Hypothalamus (tissue), 51 donors: ENCODE measurements around the gene OR2C1.

Source experiments
- DNase-seq, 51 donors: peaks; one replicate each; lab custom pipeline; 2025; lab: John Stamatoyannopoulos, UW

OR2C1 gene

GRCh38 chr16:3389663-3390338 is 34.1 kb downstream of the OR2C1 start:
- no peak for DNase-seq

GRCh38 chr16:3400446-3400778 is 44.7 kb downstream of the OR2C1 start:
- DNase-seq, result no peak

GRCh38 chr16:3400779-3401688 is 45.3 kb downstream of the OR2C1 start, which contains the start of the genes ZNF174 and ZSCAN32:
ZNF174 (plus strand) TSS chr16:3401215; CDS start chr16:3402005, 790 bp downstream.
ZSCAN32 (minus strand) TSS chr16:3401004; CDS start chr16:3397557, 3,447 bp downstream.
- peak; percentile 87 to 99 (median 98) for DNase-seq

- peak in 1 of 51 donors; percentile 3 for DNase-seq
Measured at GRCh38 chr16:3401719-3402397, 46.2 kb downstream of the OR2C1 start.
